Stimulated activated CD8-positive, alpha-beta memory T cell treated with anti-CD3 and anti-CD28 coated beads, Interleukin-7, amount 100 ng/mL, for 4 hours (primary cell): Measurements from ENCODE around the gene INPP4B.
"Not testable (repeated sequence)": the region's sequence is repeated elsewhere in the genome, so short reads cannot be mapped to it uniquely, and the experiment has no call there.

Experiments used
- DNase-seq, 2 donors: peaks; one replicate each; pipeline ENCODE4 v3.0.0-alpha.2; 2020; ENCODE audit warnings: low read depth in 2 of 2

INPP4B gene

DNA sequence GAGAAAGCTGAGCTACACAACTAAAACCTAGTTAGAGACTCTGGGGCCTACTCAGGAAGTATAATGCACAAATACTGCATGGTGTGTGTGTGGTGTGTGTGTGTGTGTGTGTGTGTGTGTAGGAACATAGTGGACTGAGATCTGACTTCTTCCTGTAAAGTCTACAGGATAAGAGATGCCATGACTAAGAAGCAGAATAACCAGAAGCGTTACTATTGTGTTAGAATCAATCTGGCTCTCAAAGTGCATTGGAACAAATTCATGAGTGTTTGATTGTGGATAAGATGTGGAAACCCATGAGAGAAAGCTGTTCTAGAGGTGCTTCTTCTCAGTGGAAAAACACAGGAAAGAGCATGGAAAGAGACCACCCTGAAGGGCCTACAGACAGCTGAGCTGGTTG is 302.1 kb downstream of the INPP4B start:
- DNase-seq, result no peak

DNA sequence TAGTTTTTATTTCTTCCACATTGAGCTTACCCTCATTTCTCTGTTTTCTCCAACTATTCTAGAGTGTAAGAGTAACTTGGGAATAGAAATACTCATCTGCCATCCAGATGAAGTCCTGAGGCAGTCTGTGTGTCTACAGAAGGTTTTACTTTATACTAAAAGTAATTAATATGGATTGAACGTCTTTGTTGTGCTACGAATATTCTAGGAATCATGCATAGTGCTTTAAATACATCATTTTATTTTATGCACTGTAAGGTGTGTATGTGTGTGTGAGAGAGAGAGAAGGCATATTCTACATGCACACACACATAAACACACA is 305.7 kb downstream of the INPP4B start:
- no peak for DNase-seq

DNA sequence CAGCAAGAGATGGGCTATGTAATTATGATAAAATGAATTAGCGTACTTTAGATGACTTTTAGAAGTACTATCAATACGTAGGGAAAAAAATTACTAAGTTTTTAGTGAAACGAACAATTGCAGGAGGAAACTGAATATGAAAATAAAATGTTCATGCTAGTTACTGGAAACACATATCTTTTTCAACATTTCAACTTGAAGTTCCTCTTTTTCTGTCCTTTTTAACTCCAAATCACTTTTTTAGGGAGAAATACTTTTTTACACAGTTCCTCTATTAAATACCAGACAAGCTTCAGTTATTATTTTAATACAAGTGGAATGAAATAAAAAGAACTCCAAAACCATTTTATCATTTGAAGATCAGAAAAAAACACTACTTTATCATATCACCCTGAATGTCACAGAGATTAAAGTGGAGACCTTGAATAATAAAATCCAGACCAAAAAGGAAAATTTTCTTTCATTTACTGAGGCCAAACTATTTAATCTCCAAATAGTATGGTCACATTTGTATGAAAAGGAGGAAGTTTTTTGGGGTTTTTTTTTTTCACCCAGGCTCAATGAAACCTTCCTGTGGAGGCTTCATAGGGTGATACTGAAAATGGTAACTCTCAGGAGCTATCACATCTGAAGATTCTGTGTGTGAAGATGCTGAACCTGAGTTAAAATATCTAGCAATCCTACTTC is 306.2 kb downstream of the INPP4B start:
- no peak for DNase-seq

DNA sequence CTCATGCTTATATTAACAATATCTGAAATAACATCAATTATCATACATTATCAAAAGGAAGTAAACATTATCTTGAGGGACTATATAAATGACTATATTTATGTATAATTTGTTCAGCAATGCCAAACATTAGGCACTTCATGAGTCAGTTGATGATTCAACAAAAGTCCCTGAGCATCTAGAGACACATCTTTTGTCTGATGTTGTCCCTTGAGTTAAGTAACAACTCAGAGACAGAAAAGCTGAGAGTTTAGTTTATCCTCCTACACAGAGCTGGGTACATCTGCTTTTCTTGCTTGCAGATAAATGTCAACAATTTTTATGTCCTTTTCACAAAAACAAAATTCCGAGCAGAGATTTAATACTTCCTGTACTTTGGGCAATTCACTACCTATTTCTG is 311.1 kb downstream of the INPP4B start:
- DNase-seq, result no peak

DNA sequence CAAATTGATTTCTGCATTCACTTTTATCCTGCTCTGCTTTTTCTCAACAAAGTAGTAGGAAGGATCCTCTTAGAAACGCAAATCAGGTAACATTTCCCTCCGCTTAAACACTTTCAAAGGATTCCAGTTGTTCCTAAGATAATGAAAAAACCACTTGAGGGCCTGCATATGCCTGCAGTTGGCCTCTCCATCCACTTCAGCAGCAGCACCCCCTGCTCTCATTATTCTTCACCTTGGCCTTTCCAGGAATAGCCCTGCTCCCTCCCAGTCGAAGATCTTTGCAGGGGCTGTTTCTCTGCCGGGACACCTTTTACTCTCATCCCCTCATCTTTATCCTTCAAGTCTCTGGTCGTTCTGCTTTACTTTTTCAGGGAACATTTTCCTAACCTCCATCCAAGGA is 314.0 kb downstream of the INPP4B start:
- no peak for DNase-seq

DNA sequence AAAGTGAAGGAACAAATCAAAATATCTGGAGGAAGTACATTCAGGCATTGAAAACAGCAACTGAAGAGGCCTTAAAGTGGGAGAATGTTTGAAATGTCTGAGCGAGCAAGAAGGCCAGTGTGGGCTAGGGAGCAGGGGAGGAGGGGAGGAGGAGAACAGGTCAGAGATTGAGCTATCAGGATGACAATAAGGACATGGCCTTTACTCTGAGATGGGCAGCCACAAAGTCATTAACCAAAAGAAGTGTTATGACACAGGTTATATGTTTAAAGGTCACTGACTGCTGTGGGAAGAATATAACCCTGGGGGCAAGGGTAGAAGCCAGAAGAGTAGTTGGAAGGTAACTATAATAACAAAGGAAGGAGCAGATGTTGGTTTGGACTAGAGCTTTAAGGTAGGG is 315.4 kb downstream of the INPP4B start:
- no peak for DNase-seq

DNA sequence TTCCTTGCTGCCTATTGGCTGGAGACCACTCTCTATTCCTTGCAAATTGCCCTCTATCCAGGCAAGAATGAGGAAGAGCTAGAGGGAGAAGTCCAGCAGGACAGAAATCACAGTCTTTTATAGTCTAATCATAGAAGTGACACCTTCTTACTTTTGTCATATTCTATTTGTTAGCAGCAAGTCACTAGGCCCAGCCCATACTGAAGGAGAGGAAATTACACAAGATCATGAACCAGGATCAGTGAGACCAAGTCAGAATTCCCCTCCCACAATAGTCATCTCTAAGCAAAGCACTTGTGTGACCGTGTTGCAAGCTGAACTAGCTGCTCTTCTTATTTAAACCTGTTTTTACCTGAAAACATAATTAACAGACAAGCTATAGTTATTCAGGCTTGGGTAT is 317.7 kb downstream of the INPP4B start:
- DNase-seq, result no peak

GRCh38 chr4:142523111-142523510 is 323.0 kb downstream of the INPP4B start:
- DNase-seq, result no peak

DNA sequence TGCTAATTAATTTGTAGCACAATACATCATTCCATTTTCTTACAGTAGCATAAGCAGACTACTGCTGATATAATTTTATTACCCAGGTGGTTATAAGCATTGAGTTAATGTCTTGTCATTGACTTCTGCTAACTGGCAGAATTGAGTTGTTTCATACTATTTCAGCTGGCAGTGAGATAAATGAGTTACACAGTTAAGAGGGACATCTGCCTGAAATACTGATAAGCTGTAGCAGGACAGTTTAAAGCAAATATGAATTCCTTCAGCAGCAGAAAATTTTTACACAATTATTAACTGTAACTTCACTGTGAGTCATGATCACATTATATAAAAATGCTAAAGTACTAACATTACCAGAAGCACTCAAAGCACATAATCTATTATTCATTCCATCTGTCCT is 326.8 kb downstream of the INPP4B start:
- no peak for DNase-seq

DNA sequence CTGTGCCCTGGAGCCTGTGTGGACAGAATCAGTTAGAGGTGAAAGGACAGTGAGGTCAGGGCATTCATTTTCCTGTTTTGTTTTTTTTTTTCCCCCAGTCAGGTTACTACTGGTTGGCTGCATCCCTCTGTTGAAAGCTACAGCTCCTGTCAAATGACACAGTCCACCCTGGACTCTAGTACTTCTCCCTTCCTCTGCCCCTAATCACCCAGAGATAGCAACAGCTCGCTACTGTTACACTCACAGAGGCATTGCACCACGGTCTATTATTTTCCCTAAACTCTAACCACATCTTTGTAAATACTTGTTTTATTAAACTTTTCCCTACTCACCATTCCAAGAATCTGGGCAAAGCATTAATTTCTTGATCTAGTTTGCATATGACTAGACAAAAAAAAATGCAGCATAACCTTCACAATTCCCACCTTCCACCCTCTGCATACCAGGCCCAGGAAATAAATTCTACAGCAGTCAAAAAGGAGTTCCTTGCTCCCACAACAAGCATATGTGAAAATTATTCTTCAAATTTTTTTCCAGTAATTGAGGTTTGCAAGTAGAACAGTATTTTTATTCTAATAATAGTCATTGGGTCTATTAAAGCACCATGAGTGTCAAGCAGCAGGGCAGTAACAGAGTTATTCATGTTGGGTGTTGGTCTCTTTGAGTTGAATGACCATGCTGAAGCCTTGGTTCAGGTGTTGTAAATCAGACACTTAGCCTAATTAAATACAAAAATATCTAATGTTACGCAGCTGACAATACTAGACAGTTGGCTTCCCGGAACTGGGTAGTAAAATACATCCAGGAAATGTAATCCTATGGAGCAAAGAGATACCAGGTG is 329.2 kb downstream of the INPP4B start:
- DNase-seq, result no peak

GRCh38 chr4:142512161-142512560 is 333.9 kb downstream of the INPP4B start:
- no peak for DNase-seq

GRCh38 chr4:142509881-142510280 is 336.2 kb downstream of the INPP4B start:
- DNase-seq, result no peak

DNA sequence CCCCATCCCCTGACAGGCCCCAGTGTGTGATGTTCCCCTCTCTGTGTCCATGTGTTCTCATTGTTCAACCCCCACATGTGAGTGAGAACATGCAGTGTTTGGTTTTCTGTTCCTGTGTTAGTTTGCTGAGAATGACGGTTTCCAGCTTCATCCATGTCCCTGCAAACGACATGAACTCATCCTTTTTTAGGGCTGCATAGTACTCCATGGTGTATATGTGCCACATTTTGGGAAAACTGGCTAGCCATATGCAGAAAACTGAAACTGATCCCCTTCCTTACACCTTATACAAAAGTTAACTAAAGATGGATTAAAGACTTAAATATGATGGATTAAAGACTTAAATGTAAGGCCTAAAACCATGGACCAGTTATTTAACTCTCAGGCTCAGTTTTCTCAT is 336.7 kb downstream of the INPP4B start:
- DNase-seq, result not testable (repeated sequence)

DNA sequence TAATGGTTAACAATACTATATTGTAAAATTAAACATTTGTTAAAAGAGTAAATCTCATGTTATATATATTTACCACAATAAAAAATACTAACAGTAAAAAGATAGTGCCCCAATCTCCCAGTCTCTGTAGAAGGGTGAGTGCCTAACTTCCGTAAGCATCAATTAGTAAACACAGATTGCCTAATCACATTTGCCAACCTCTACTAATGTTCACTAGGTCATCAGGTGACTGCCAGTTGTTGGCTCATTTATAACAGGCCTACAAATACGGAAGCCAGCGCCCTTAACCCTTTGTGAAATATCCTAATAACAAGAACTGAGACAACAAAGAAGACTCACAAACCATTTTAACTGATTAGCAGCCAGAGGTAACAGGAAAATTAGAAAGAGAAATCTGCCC is 345.1 kb downstream of the INPP4B start:
- no peak for DNase-seq

GRCh38 chr4:142497606-142498005 is 348.5 kb downstream of the INPP4B start:
- no peak for DNase-seq

- no peak for DNase-seq
Observed at GRCh38 chr4:142493255-142494110, 352.6 kb downstream of the INPP4B start.

GRCh38 chr4:142485452-142485851 is 360.6 kb downstream of the INPP4B start:
- no peak for DNase-seq

DNA sequence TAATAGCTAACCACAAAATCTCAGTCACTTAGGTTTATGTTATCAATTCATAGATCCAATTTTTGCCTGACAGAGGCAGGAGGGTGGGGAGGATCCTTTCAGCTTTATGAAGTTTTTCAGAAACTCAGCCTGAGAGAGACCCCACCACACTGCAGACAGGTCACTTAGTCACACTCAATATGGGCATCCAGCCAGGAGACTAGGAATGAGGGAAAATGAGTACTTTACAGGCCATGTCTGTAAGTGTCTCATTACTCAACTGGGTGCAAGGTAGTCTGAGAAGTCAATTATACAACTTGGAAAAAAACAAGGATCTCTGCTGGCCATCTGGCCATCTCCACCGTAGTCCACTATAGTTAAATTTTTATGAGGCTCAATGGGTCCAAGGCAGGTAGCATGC is 365.9 kb downstream of the INPP4B start:
- DNase-seq, result no peak

GRCh38 chr4:142475663-142476062 is 370.4 kb downstream of the INPP4B start:
- DNase-seq, result no peak

DNA sequence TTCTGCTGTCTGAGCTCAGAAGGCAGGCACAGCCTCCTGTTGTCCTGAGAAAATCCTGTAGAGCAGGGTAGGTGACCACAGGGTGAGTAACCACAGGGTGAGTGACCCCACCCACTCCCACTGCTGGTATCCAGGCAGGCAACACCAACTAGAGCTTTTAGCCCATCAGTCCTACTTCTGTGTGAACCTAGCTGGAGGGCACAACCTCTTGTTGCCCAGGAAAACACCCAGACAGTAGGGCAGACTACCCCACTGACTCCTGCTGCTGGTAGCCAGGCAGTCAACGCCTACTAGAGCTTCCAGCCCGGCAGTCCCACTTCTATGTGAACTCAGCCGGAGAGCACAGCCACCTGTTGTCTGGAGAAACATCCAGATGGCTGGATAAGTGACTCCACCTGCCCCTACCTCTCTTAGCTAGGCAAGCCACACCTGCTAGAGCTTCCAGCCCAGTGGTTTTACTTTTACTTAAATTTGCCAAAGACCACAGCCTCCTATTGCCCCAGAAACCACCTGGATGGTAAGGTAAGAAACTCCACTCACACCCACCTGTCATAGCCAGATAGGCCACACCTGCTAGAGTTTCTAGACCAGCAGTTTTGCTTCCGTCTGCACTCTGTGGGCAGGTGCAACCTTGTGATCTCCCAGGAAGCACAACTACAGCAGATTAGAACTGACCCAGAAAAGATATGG is 371.6 kb downstream of the INPP4B start:
- no peak for DNase-seq

GRCh38 chr4:142473960-142474338 is 372.2 kb downstream of the INPP4B start:
- DNase-seq, result no peak
